Activated CD8-positive, alpha-beta T cell treated with anti-CD3 and anti-CD28 coated beads for 36 hours (primary cell): ENCODE measurements around the gene CCDC85A. TPM values are rescaled to one million over a fixed set of nuclear protein-coding genes. Genes with fewer than 3 reads are reported as not detected.
A peak's percentile ranks its signal among the peaks of the same experiment; 100 is the strongest.
"Not testable (repeated sequence)": the region's sequence is repeated elsewhere in the genome, so short reads cannot be mapped to it uniquely, and the experiment has no call there.

ENCODE experiments used
- ATAC-seq: fragments of 200-7000 bp; cut with Tn5 transposase; one replicate; pipeline ENCODE4 v1.10.0; 2021; ENCODE audit warnings: mild to moderate bottlenecking, moderate library complexity
- CTCF ChIA-PET: fragments of 350-600 bp; sonication (Branson Sonifier 250); formaldehyde crosslinking; loops from one replicate; lab custom pipeline; 2021; ENCODE audit warnings: antibody characterized with exemption; lab: Charles Lee
- POLR2A ChIA-PET: fragments of 350-600 bp; sonication (Branson Sonifier 250); formaldehyde crosslinking; loops from one replicate; lab custom pipeline; 2021; ENCODE audit warnings: antibody characterized with exemption; lab: Charles Lee
- DNase-seq: peaks from one replicate; pipeline ENCODE4 v3.0.0-alpha.2; 2020
- H3K27ac Mint-ChIP-seq: one replicate; pipeline ENCODE4 v1.8.0; 2021; ENCODE audit warnings: mild to moderate bottlenecking, mixed read lengths
- H3K27me3 Mint-ChIP-seq: one replicate; pipeline ENCODE4 v1.8.0; 2021; ENCODE audit warnings: mixed read lengths
- H3K36me3 Mint-ChIP-seq: one replicate; pipeline ENCODE4 v1.8.0; 2021; ENCODE audit warnings: low read depth, mixed read lengths
- H3K4me1 Mint-ChIP-seq: one replicate; pipeline ENCODE4 v1.8.0; 2021; ENCODE audit warnings: low read depth, mixed read lengths
- H3K4me3 Mint-ChIP-seq: one replicate; pipeline ENCODE4 v1.8.0; 2021; ENCODE audit warnings: mild to moderate bottlenecking, moderate library complexity, mixed read lengths
- H3K9me3 Mint-ChIP-seq: one replicate; pipeline ENCODE4 v1.8.0; 2021; ENCODE audit warnings: mixed read lengths
- intact Hi-C: fragments of 100-400 bp; cut with micrococcal nuclease; formaldehyde crosslinking; loops from one replicate; pipeline ENCODE4 v1.10.0; 2022
- total RNA-seq, 2 experiments: library from RNA; stranded (reverse); gene quantifications; one replicate each; pipeline ENCODE4 v1.2.3, GENCODE V29; 2021
- TF ChIP-seq, protein P1 (sequence below): fragments of 200-600 bp; IDR thresholded peaks from one replicate; pipeline ENCODE4 v1.8.0; 2022; ENCODE audit warnings: antibody characterized with exemption, mild to moderate bottlenecking

The CCDC85A gene
- not detected for total RNA-seq

DNA sequence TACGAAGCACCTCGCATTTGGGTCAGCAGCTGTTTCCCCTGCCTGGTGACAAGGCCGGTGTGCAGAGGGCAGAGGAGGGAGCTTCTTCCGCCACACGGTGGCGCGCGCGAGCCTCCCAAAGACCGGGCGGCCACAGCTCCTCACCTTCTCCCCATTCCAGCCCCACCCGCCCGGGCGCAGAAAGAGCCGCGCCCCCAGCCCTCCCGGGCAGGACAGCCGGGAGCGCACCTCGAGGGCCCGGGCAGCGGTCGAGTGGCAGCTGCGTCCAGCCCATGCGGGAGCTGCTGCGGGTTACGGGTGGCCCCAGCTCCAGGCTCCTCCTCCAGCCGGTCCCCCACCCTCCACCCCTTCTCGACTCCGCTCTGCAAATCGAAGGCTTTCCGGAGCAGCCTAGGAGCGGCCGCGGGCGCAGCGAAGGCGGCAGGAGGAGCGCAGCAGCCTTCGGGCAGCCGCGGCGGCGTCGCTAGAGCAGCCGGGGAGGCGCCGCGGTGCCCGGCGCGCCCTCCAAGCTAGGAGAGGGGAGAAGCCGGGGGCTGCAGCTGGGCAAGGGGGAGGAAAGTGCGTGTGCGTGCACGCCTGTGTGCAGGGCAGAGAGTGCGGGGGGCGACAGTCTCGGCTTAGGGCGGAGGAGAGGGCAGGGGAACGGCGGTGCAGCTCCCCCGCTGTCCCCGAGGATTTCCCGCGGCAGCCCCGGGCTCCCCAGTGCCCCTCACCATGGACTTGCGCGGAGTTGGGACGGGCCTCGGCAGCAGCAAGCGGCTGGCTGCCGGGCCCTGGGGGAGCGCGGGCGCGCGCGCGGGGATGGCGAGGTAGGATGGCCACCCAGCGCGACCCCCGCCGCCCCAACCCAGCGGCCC lies at the start of gene CCDC85A:
Gene CCDC85A, plus strand, starts transcription at position 348 of the 857 bp plus-strand sequence. CDS start 635 bp downstream, outside the sequence.
- Mint-ChIP-seq H3K4me3 (no peak within 1 kb of the TSS), H3K27me3 (peaks cover 41% of the 10 kb centered on the region), H3K27ac (no peak within 1 kb of the TSS), H3K36me3 (no peaks in the 10 kb centered on the region), H3K9me3 (no peaks in the 10 kb centered on the region), H3K4me1 (peaks cover 6% of the 10 kb centered on the region)
- ATAC-seq = peak; percentile 96
- intact Hi-C loops = loop anchor here (5.0 to 10.0 kb wide), 2 partner anchors 561 to 1333 kb away; no protein-coding TSS in a partner anchor
- POLR2A ChIA-PET = interaction anchor here (0.6 to 0.9 kb wide), 2 partner anchors 16 to 220 kb away, joined by 3 read pairs; no protein-coding TSS in a partner anchor
- peak; percentile 78 for DNase-seq
- TF ChIP-seq, protein P1, sequence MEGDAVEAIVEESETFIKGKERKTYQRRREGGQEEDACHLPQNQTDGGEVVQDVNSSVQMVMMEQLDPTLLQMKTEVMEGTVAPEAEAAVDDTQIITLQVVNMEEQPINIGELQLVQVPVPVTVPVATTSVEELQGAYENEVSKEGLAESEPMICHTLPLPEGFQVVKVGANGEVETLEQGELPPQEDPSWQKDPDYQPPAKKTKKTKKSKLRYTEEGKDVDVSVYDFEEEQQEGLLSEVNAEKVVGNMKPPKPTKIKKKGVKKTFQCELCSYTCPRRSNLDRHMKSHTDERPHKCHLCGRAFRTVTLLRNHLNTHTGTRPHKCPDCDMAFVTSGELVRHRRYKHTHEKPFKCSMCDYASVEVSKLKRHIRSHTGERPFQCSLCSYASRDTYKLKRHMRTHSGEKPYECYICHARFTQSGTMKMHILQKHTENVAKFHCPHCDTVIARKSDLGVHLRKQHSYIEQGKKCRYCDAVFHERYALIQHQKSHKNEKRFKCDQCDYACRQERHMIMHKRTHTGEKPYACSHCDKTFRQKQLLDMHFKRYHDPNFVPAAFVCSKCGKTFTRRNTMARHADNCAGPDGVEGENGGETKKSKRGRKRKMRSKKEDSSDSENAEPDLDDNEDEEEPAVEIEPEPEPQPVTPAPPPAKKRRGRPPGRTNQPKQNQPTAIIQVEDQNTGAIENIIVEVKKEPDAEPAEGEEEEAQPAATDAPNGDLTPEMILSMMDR = peak; percentile 83
- CTCF ChIA-PET = interaction anchor here (0.6 to 1.9 kb wide), 22 partner anchors 10 to 1334 kb away, joined by 3 to 11 read pairs (median 4); no protein-coding TSS in a partner anchor

DNA sequence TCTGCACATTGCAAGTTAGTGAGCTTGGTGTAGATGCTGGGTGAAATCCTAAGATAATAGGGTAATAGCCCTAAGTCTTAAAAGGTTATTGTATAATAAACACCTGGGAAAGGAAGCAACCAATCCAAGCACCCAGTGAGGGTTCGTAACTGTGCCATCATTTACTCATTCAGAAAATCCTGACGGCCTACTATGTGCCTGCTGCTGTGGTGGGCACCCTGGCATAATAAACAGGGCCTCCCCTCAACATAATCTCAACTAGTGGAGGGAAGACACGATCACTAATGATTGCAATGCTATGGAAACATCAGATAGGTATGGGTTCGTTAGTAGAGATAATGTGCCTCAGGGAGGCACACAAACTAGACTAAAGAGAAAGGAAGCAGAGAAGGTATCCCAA lies 48.9 kb upstream of the CCDC85A start:
- Mint-ChIP-seq H3K36me3 (no peaks in the 10 kb centered on the region), H3K4me3 (no peak overlapping the region), H3K27ac (no peak overlapping the region), H3K27me3 (no peaks in the 10 kb centered on the region), H3K9me3 (peaks cover 3% of the 10 kb centered on the region), H3K4me1 (no peaks in the 10 kb centered on the region)
- TF ChIP-seq, protein P1 = no peak
- intact Hi-C loops = loop anchor here (5.0 kb wide), 1 partner anchor 418 kb away; no protein-coding TSS in a partner anchor
- ATAC-seq = no peak
- POLR2A ChIA-PET = no interaction called here
- no peak for DNase-seq
- CTCF ChIA-PET = no interaction called here

DNA sequence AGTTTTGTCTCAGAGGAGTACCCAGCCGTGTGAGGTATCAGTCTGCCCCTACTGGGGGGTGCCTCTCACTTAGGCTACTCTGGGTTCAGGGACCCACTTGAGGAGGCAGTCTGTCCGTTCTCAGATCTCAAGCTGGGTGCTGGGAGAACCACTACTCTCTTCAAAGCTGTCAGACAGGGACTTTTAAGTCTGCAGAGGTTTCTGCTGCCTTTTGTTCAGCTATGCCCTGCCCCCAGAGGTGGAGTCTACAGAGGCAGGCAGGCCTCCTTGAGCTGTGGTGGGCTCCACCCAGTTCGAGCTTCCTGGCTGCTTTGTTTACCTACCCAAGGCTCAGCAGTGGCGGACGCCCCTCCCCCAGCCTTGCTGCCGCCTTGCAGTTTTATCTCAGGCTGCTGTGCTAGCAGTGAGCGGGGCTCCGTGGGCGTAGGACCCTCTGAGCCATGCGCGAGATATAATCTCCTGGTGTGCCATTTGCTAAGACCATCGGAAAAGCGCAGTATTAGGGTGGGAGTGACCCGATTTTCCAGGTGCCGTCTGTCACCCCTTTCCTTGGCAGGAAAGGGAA lies 41.2 kb upstream of the CCDC85A start:
- H3K27me3 Mint-ChIP-seq, ATAC-seq, intact Hi-C loops, DNase-seq, H3K36me3 Mint-ChIP-seq, CTCF ChIA-PET, H3K4me3 Mint-ChIP-seq, H3K9me3 Mint-ChIP-seq, H3K4me1 Mint-ChIP-seq, H3K27ac Mint-ChIP-seq, POLR2A ChIA-PET: not testable (repeated sequence)

- ChIA-PET POLR2A (no interaction called here), CTCF (no interaction called here)
- TF ChIP-seq, protein P1 = no peak
- intact Hi-C loops = no loop called here
- no peaks in the 10 kb centered on the region for H3K4me1 Mint-ChIP-seq
- H3K27ac Mint-ChIP-seq = no peak overlapping the region
- no peak overlapping the region for H3K4me3 Mint-ChIP-seq
- no peak for ATAC-seq
- H3K9me3 Mint-ChIP-seq = no peaks in the 10 kb centered on the region
- DNase-seq = no peak
- H3K36me3 Mint-ChIP-seq = no peaks in the 10 kb centered on the region
- peaks cover 2% of the 10 kb centered on the region for H3K27me3 Mint-ChIP-seq
Measured at GRCh38 chr2:56147907-56148306, 35.9 kb upstream of the CCDC85A start.

- ChIA-PET POLR2A (no interaction called here), CTCF (interaction anchor here (1.2 kb wide), 1 partner anchor 431 kb away, joined by 3 read pairs; no protein-coding TSS in a partner anchor)
- Mint-ChIP-seq H3K4me3 (no peak overlapping the region), H3K36me3 (no peaks in the 10 kb centered on the region), H3K4me1 (no peaks in the 10 kb centered on the region), H3K27ac (no peak overlapping the region), H3K27me3 (peaks cover 2% of the 10 kb centered on the region), H3K9me3 (no peaks in the 10 kb centered on the region)
- no peak for DNase-seq
- intact Hi-C loops = no loop called here
- ATAC-seq = no peak
- TF ChIP-seq, protein P1 = no peak
Measured at GRCh38 chr2:56148825-56149224, 35.0 kb upstream of the CCDC85A start.
